Activated naive CD4-positive, alpha-beta T cell treated with Interleukin-2 at 50 U/mL for 16 hours (primary cell): ENCODE measurements around the gene VTN.

Experiments
- DNase-seq: peaks from one replicate; pipeline ENCODE4 v3.0.0-alpha.2; 2020

The VTN gene

GRCh38 chr17:28370035-28370743 is at the start of gene VTN:
VTN (minus strand) TSS chr17:28370307; CDS start chr17:28370203, 104 bp downstream.
- DNase-seq, result no peak

GRCh38 chr17:28416703-28417311 is 46.7 kb upstream of the VTN start:
- DNase-seq, result peak; percentile 52

- DNase-seq, result no peak
These were observed 45.8 kb upstream of the VTN start for GRCh38 chr17:28415886-28416285.

- no peak for DNase-seq
These were observed 43.7 kb upstream of the VTN start for GRCh38 chr17:28413804-28414203.

- DNase-seq, result no peak
These were observed 42.0 kb upstream of the VTN start for GRCh38 chr17:28412099-28412498.

- DNase-seq, result no peak
These were observed 37.8 kb upstream of the VTN start for GRCh38 chr17:28407974-28408306.

- no peak for DNase-seq
These were observed 37.2 kb upstream of the VTN start for GRCh38 chr17:28407130-28407973.

GRCh38 chr17:28406473-28406814 is 36.3 kb upstream of the VTN start:
- no peak for DNase-seq

GRCh38 chr17:28405632-28406472 is 35.7 kb upstream of the VTN start, which contains the start of gene SLC46A1:
SLC46A1 (minus strand) TSS chr17:28406212; CDS start chr17:28406114, 98 bp downstream.
- peak; percentile 63 for DNase-seq

- DNase-seq, result no peak
These were observed 34.9 kb upstream of the VTN start for GRCh38 chr17:28404812-28405570.

GRCh38 chr17:28404461-28404811 is 34.3 kb upstream of the VTN start:
- no peak for DNase-seq

- no peak for DNase-seq
These were observed 33.9 kb upstream of the VTN start for GRCh38 chr17:28404007-28404406.

- no peak for DNase-seq
These were observed 32.7 kb upstream of the VTN start for GRCh38 chr17:28402844-28403243.

GRCh38 chr17:28402224-28402630 is 32.1 kb upstream of the VTN start:
- no peak for DNase-seq

- no peak for DNase-seq
These were observed 29.7 kb upstream of the VTN start for GRCh38 chr17:28399808-28400207.

- DNase-seq, result no peak
These were observed 28.3 kb upstream of the VTN start for GRCh38 chr17:28398280-28398981.

GRCh38 chr17:28397687-28398279 is 27.7 kb upstream of the VTN start:
- DNase-seq, result no peak

- DNase-seq, result no peak
These were observed 27.2 kb upstream of the VTN start for GRCh38 chr17:28397275-28397674.

- DNase-seq, result no peak
These were observed 26.6 kb upstream of the VTN start for GRCh38 chr17:28396635-28397239.

- DNase-seq, result no peak
These were observed 25.9 kb upstream of the VTN start for GRCh38 chr17:28395968-28396367.

GRCh38 chr17:28395426-28395825 is 25.3 kb upstream of the VTN start:
- no peak for DNase-seq
